Activated CD4-positive, alpha-beta T cell treated with anti-CD3 and anti-CD28 coated beads for 36 hours (primary cell): ENCODE measurements around the gene RAB3IP. TPM values are rescaled to one million over a fixed set of nuclear protein-coding genes. Genes with fewer than 3 reads are reported as not detected.

Experiments used
- ATAC-seq: fragments of 200-7000 bp; cut with Tn5 transposase; one replicate; pipeline ENCODE4 v1.10.0; 2021; ENCODE audit warnings: mild to moderate bottlenecking, moderate library complexity
- CTCF ChIA-PET: fragments of 350-600 bp; sonication (Branson Sonifier 250); formaldehyde crosslinking; loops from one replicate; lab custom pipeline; 2021; ENCODE audit warnings: antibody characterized with exemption; lab: Charles Lee
- POLR2A ChIA-PET: fragments of 350-600 bp; sonication (Branson Sonifier 250); formaldehyde crosslinking; loops from one replicate; lab custom pipeline; 2021; ENCODE audit warnings: antibody characterized with exemption, inconsistent platforms; lab: Charles Lee
- DNase-seq: peaks from one replicate; pipeline ENCODE4 v3.0.0-alpha.2; 2020
- H3K27ac Mint-ChIP-seq: one replicate; pipeline ENCODE4 v1.8.0; 2021; ENCODE audit warnings: mixed read lengths
- H3K27me3 Mint-ChIP-seq: one replicate; pipeline ENCODE4 v1.8.0; 2021; ENCODE audit warnings: mixed read lengths
- H3K36me3 Mint-ChIP-seq: one replicate; pipeline ENCODE4 v1.8.0; 2021; ENCODE audit warnings: low read depth, mixed read lengths
- H3K4me1 Mint-ChIP-seq: one replicate; pipeline ENCODE4 v1.8.0; 2021; ENCODE audit warnings: mixed read lengths
- H3K4me3 Mint-ChIP-seq: one replicate; pipeline ENCODE4 v1.8.0; 2021; ENCODE audit warnings: mild to moderate bottlenecking, moderate library complexity, mixed read lengths
- H3K9me3 Mint-ChIP-seq: one replicate; pipeline ENCODE4 v1.8.0; 2021; ENCODE audit warnings: low read depth, mixed read lengths
- intact Hi-C, 2 experiments: fragments of 100-400 bp; cut with DNase I in 1 of 2; cut with micrococcal nuclease in 1 of 2; formaldehyde crosslinking; loops; one replicate each; pipeline versions ENCODE4 v1.14.2 to v1.15.1; 2022 to 2024; cut with DNase I, micrococcal nuclease
- total RNA-seq, 2 experiments: library from RNA; stranded (reverse); gene quantifications; one replicate each; pipeline ENCODE4 v1.2.3, GENCODE V29; 2021

Gene RAB3IP
- 10 to 100 TPM; 30.7 to 39.9 TPM for total RNA-seq

- Mint-ChIP-seq H3K4me3 (peak within 1 kb of the TSS; percentile 79), H3K27ac (peak within 1 kb of the TSS; percentile 75), H3K9me3 (no peaks in the 10 kb centered on the region), H3K27me3 (peaks cover 10% of the 10 kb centered on the region), H3K36me3 (no peaks in the 10 kb centered on the region), H3K4me1 (peaks cover 26% of the 10 kb centered on the region)
- intact Hi-C loops, result loop anchor here (1.0 to 10.0 kb wide), 12 partner anchors 153 to 1924 kb away; partner anchors contain the start of genes CCT2 (in 2 of the 2), CNOT2 (in 1 of the 2), CPSF6 (in 1 of the 2) and FRS2 (in 1 of the 2)
- CTCF ChIA-PET, result interaction anchor here (0.7 to 1.6 kb wide), 6 partner anchors 11 to 406 kb away, joined by 3 to 4 read pairs (median 3); no protein-coding TSS in a partner anchor
- POLR2A ChIA-PET, result interaction anchor here (1.2 kb wide), 1 partner anchor 379 kb away, joined by 4 read pairs; no protein-coding TSS in a partner anchor
- DNase-seq (peak; percentile 97), ATAC-seq (peak; percentile 88)
These were observed at the start of gene RAB3IP for GRCh38 chr12:69738351-69739286. RAB3IP (plus strand) TSS chr12:69738860; CDS start chr12:69755409, 16,549 bp downstream.

- H3K27ac Mint-ChIP-seq, result peak overlapping the region; percentile 5
- H3K4me1 Mint-ChIP-seq, result peaks cover 8% of the 10 kb centered on the region
- intact Hi-C loops, result no loop called here
- no peak overlapping the region for H3K4me3 Mint-ChIP-seq
- no peaks in the 10 kb centered on the region for H3K9me3 Mint-ChIP-seq
- ATAC-seq, result no peak
- H3K27me3 Mint-ChIP-seq, result peaks cover 8% of the 10 kb centered on the region
- H3K36me3 Mint-ChIP-seq, result no peaks in the 10 kb centered on the region
- ChIA-PET POLR2A (no interaction called here), CTCF (no interaction called here)
- DNase-seq, result no peak
These were observed 49.0 kb upstream of the RAB3IP start for GRCh38 chr12:69689638-69690037.

GRCh38 chr12:69694123-69694522, 44.5 kb upstream of the RAB3IP start:
- Mint-ChIP-seq H3K9me3 (no peaks in the 10 kb centered on the region), H3K36me3 (no peaks in the 10 kb centered on the region), H3K27ac (no peak overlapping the region), H3K27me3 (peaks cover 4% of the 10 kb centered on the region), H3K4me3 (no peak overlapping the region), H3K4me1 (peaks cover 5% of the 10 kb centered on the region)
- DNase-seq (no peak), ATAC-seq (no peak)
- ChIA-PET CTCF (no interaction called here), POLR2A (no interaction called here)
- intact Hi-C loops, result no loop called here

- Mint-ChIP-seq H3K4me3 (no peak overlapping the region), H3K4me1 (no peaks in the 10 kb centered on the region), H3K9me3 (no peaks in the 10 kb centered on the region), H3K27me3 (peaks cover 6% of the 10 kb centered on the region), H3K36me3 (no peaks in the 10 kb centered on the region), H3K27ac (no peak overlapping the region)
- ATAC-seq (no peak), DNase-seq (no peak)
- ChIA-PET CTCF (no interaction called here), POLR2A (no interaction called here)
- intact Hi-C loops, result no loop called here
These were observed 40.6 kb upstream of the RAB3IP start for GRCh38 chr12:69698054-69698453.

GRCh38 chr12:69698769-69699540, 39.7 kb upstream of the RAB3IP start, which contains the start of gene BEST3:
BEST3 (minus strand) TSS chr12:69699303; CDS start chr12:69697798, 1,505 bp downstream.
- Mint-ChIP-seq H3K9me3 (no peaks in the 10 kb centered on the region), H3K4me1 (no peaks in the 10 kb centered on the region), H3K27me3 (peaks cover 6% of the 10 kb centered on the region), H3K27ac (no peak within 1 kb of the TSS), H3K36me3 (no peaks in the 10 kb centered on the region), H3K4me3 (no peak within 1 kb of the TSS)
- POLR2A ChIA-PET, result no interaction called here
- intact Hi-C loops, result no loop called here
- CTCF ChIA-PET, result interaction anchor here (0.7 kb wide), 1 partner anchor 554 kb away, joined by 3 read pairs; no protein-coding TSS in a partner anchor
- DNase-seq (no peak), ATAC-seq (no peak)

- POLR2A ChIA-PET, result no interaction called here
- ATAC-seq (no peak), DNase-seq (no peak)
- Mint-ChIP-seq H3K4me1 (no peaks in the 10 kb centered on the region), H3K27ac (no peak overlapping the region), H3K4me3 (no peak overlapping the region), H3K9me3 (no peaks in the 10 kb centered on the region), H3K36me3 (no peaks in the 10 kb centered on the region), H3K27me3 (peaks cover 12% of the 10 kb centered on the region)
- intact Hi-C loops, result no loop called here
- CTCF ChIA-PET, result no interaction called here
These were observed 36.8 kb upstream of the RAB3IP start for GRCh38 chr12:69701826-69702225.

- Mint-ChIP-seq H3K36me3 (no peaks in the 10 kb centered on the region), H3K4me1 (no peaks in the 10 kb centered on the region), H3K9me3 (no peaks in the 10 kb centered on the region), H3K27me3 (peaks cover 18% of the 10 kb centered on the region), H3K4me3 (no peak overlapping the region), H3K27ac (no peak overlapping the region)
- intact Hi-C loops, result no loop called here
- ATAC-seq, result no peak
- no peak for DNase-seq
- ChIA-PET POLR2A (no interaction called here), CTCF (no interaction called here)
These were observed 35.5 kb upstream of the RAB3IP start for GRCh38 chr12:69703146-69703642.

- Mint-ChIP-seq H3K4me1 (no peaks in the 10 kb centered on the region), H3K36me3 (no peaks in the 10 kb centered on the region), H3K27ac (no peak overlapping the region), H3K27me3 (peaks cover 20% of the 10 kb centered on the region), H3K4me3 (no peak overlapping the region), H3K9me3 (no peaks in the 10 kb centered on the region)
- POLR2A ChIA-PET, result interaction anchor here (0.6 kb wide), 1 partner anchor 10 kb away, joined by 3 read pairs; no protein-coding TSS in a partner anchor
- CTCF ChIA-PET, result no interaction called here
- no peak for ATAC-seq
- intact Hi-C loops, result no loop called here
- DNase-seq, result no peak
These were observed 34.3 kb upstream of the RAB3IP start for GRCh38 chr12:69704357-69704756.

GRCh38 chr12:69708649-69709048, 30.0 kb upstream of the RAB3IP start:
- H3K9me3 Mint-ChIP-seq, result no peaks in the 10 kb centered on the region
- no peak overlapping the region for H3K4me3 Mint-ChIP-seq
- POLR2A ChIA-PET, result no interaction called here
- intact Hi-C loops, result no loop called here
- ATAC-seq (no peak), DNase-seq (no peak)
- no peaks in the 10 kb centered on the region for H3K4me1 Mint-ChIP-seq
- H3K36me3 Mint-ChIP-seq, result no peaks in the 10 kb centered on the region
- no peak overlapping the region for H3K27ac Mint-ChIP-seq
- H3K27me3 Mint-ChIP-seq, result peaks cover 21% of the 10 kb centered on the region
- CTCF ChIA-PET, result no interaction called here

GRCh38 chr12:69712826-69713225, 25.8 kb upstream of the RAB3IP start:
- ChIA-PET CTCF (no interaction called here), POLR2A (no interaction called here)
- DNase-seq, result no peak
- no peak overlapping the region for H3K4me3 Mint-ChIP-seq
- no peak overlapping the region for H3K27ac Mint-ChIP-seq
- no peaks in the 10 kb centered on the region for H3K9me3 Mint-ChIP-seq
- no peak for ATAC-seq
- intact Hi-C loops, result no loop called here
- no peaks in the 10 kb centered on the region for H3K36me3 Mint-ChIP-seq
- peaks cover 11% of the 10 kb centered on the region for H3K27me3 Mint-ChIP-seq
- H3K4me1 Mint-ChIP-seq, result no peaks in the 10 kb centered on the region

- intact Hi-C loops, result no loop called here
- H3K4me1 Mint-ChIP-seq, result no peaks in the 10 kb centered on the region
- ChIA-PET CTCF (interaction anchor here (0.7 kb wide), 1 partner anchor 12 kb away, joined by 3 read pairs; no protein-coding TSS in a partner anchor), POLR2A (interaction anchor here (0.6 to 0.7 kb wide), 2 partner anchors 11 to 157 kb away, joined by 3 to 5 read pairs; no protein-coding TSS in a partner anchor)
- H3K4me3 Mint-ChIP-seq, result no peak overlapping the region
- H3K9me3 Mint-ChIP-seq, result no peaks in the 10 kb centered on the region
- H3K36me3 Mint-ChIP-seq, result no peaks in the 10 kb centered on the region
- no peak overlapping the region for H3K27ac Mint-ChIP-seq
- H3K27me3 Mint-ChIP-seq, result peaks cover 8% of the 10 kb centered on the region
- ATAC-seq (no peak), DNase-seq (no peak)
These were observed 24.1 kb upstream of the RAB3IP start for GRCh38 chr12:69714542-69714941.
